Activated CD8-positive, alpha-beta T cell treated with anti-CD3 and anti-CD28 coated beads for 36 hours (primary cell): ENCODE measurements around the gene EYS. TPM values are rescaled to one million over a fixed set of nuclear protein-coding genes. Genes with fewer than 3 reads are reported as not detected.
"Not testable (repeated sequence)": the region's sequence is repeated elsewhere in the genome, so short reads cannot be mapped to it uniquely, and the experiment has no call there.

Experiments used
- ATAC-seq: fragments of 200-7000 bp; cut with Tn5 transposase; one replicate; pipeline ENCODE4 v1.10.0; 2021; ENCODE audit warnings: mild to moderate bottlenecking, moderate library complexity
- CTCF ChIA-PET: fragments of 350-600 bp; sonication (Branson Sonifier 250); formaldehyde crosslinking; loops from one replicate; lab custom pipeline; 2021; ENCODE audit warnings: antibody characterized with exemption; lab: Charles Lee
- POLR2A ChIA-PET: fragments of 350-600 bp; sonication (Branson Sonifier 250); formaldehyde crosslinking; loops from one replicate; lab custom pipeline; 2021; ENCODE audit warnings: antibody characterized with exemption; lab: Charles Lee
- DNase-seq: peaks from one replicate; pipeline ENCODE4 v3.0.0-alpha.2; 2020
- H3K27ac Mint-ChIP-seq: one replicate; pipeline ENCODE4 v1.8.0; 2021; ENCODE audit warnings: mild to moderate bottlenecking, mixed read lengths
- H3K27me3 Mint-ChIP-seq: one replicate; pipeline ENCODE4 v1.8.0; 2021; ENCODE audit warnings: mixed read lengths
- H3K36me3 Mint-ChIP-seq: one replicate; pipeline ENCODE4 v1.8.0; 2021; ENCODE audit warnings: low read depth, mixed read lengths
- H3K4me1 Mint-ChIP-seq: one replicate; pipeline ENCODE4 v1.8.0; 2021; ENCODE audit warnings: low read depth, mixed read lengths
- H3K4me3 Mint-ChIP-seq: one replicate; pipeline ENCODE4 v1.8.0; 2021; ENCODE audit warnings: mild to moderate bottlenecking, moderate library complexity, mixed read lengths
- H3K9me3 Mint-ChIP-seq: one replicate; pipeline ENCODE4 v1.8.0; 2021; ENCODE audit warnings: mixed read lengths
- CTCF ChIP-seq: fragments of 200-600 bp; IDR thresholded peaks from one replicate; pipeline ENCODE4 v1.8.0; 2022; ENCODE audit warnings: antibody characterized with exemption, mild to moderate bottlenecking
- intact Hi-C: fragments of 100-400 bp; cut with micrococcal nuclease; formaldehyde crosslinking; loops from one replicate; pipeline ENCODE4 v1.10.0; 2022
- total RNA-seq, 2 experiments: library from RNA; stranded (reverse); gene quantifications; one replicate each; pipeline ENCODE4 v1.2.3, GENCODE V29; 2021

The EYS gene
- total RNA-seq, 2 experiments from 2014 or later: not detected

GRCh38 chr6:63805345-63805744 lies 1901.7 kb downstream of the EYS start:
- CTCF ChIA-PET: no interaction called here
- peaks cover 4% of the 10 kb centered on the region for H3K27me3 Mint-ChIP-seq
- no peak for DNase-seq
- intact Hi-C loops: no loop called here
- no peaks in the 10 kb centered on the region for H3K9me3 Mint-ChIP-seq
- TF ChIP-seq CTCF: no peak
- H3K27ac Mint-ChIP-seq: no peak overlapping the region
- no peak overlapping the region for H3K4me3 Mint-ChIP-seq
- no peaks in the 10 kb centered on the region for H3K36me3 Mint-ChIP-seq
- POLR2A ChIA-PET: no interaction called here
- ATAC-seq: no peak
- no peaks in the 10 kb centered on the region for H3K4me1 Mint-ChIP-seq

- no peak for DNase-seq
- Mint-ChIP-seq H3K9me3 (no peaks in the 10 kb centered on the region), H3K36me3 (no peaks in the 10 kb centered on the region), H3K4me1 (no peaks in the 10 kb centered on the region), H3K4me3 (no peak overlapping the region), H3K27ac (no peak overlapping the region), H3K27me3 (peaks cover 9% of the 10 kb centered on the region)
- no peak for TF ChIP-seq CTCF
- ChIA-PET POLR2A (no interaction called here), CTCF (interaction anchor here (1.1 kb wide), 1 partner anchor 43 kb away, joined by 3 read pairs; no protein-coding TSS in a partner anchor)
- intact Hi-C loops: no loop called here
- ATAC-seq: no peak
Observed at GRCh38 chr6:63804381-63804956, 1902.6 kb downstream of the EYS start.

GRCh38 chr6:63803371-63803770 lies 1903.7 kb downstream of the EYS start:
- intact Hi-C loops: no loop called here
- Mint-ChIP-seq H3K4me1 (no peaks in the 10 kb centered on the region), H3K36me3 (no peaks in the 10 kb centered on the region), H3K4me3 (no peak overlapping the region), H3K27me3 (peaks cover 9% of the 10 kb centered on the region), H3K9me3 (no peaks in the 10 kb centered on the region), H3K27ac (no peak overlapping the region)
- ATAC-seq (no peak), DNase-seq (no peak)
- TF ChIP-seq CTCF: no peak
- ChIA-PET POLR2A (no interaction called here), CTCF (interaction anchor here (1.1 kb wide), 1 partner anchor 42 kb away, joined by 3 read pairs; no protein-coding TSS in a partner anchor)

GRCh38 chr6:63802606-63803206 lies 1904.3 kb downstream of the EYS start:
- no peak for DNase-seq
- CTCF ChIA-PET: interaction anchor here (0.7 to 1.9 kb wide), 5 partner anchors 15 to 737 kb away, joined by 3 to 5 read pairs (median 3); no protein-coding TSS in a partner anchor
- no peak for ATAC-seq
- Mint-ChIP-seq H3K27me3 (peaks cover 7% of the 10 kb centered on the region), H3K9me3 (no peaks in the 10 kb centered on the region), H3K4me3 (no peak overlapping the region), H3K4me1 (no peaks in the 10 kb centered on the region), H3K36me3 (no peaks in the 10 kb centered on the region), H3K27ac (no peak overlapping the region)
- intact Hi-C loops: no loop called here
- peak; percentile 43 for TF ChIP-seq CTCF
- POLR2A ChIA-PET: no interaction called here

- H3K36me3 Mint-ChIP-seq, H3K27me3 Mint-ChIP-seq, DNase-seq, POLR2A ChIA-PET, ATAC-seq, intact Hi-C loops, H3K4me1 Mint-ChIP-seq, H3K4me3 Mint-ChIP-seq, CTCF ChIA-PET, H3K27ac Mint-ChIP-seq, H3K9me3 Mint-ChIP-seq: not testable (repeated sequence)
Observed at GRCh38 chr6:63800386-63800785, 1906.6 kb downstream of the EYS start.
